Common myeloid progenitor, CD34-positive (primary cell): ENCODE results near the gene PCSK6.
A peak's percentile ranks its signal among the peaks of the same experiment; 100 is the strongest.

Source experiments
- CTCF ChIA-PET: fragments of 350-600 bp; sonication (Branson Sonifier 250); formaldehyde crosslinking; loops from one replicate; lab custom pipeline; 2021; ENCODE audit warnings: antibody characterized with exemption; lab: Charles Lee
- POLR2A ChIA-PET: fragments of 350-600 bp; sonication (Branson Sonifier 250); formaldehyde crosslinking; loops from one replicate; lab custom pipeline; 2021; ENCODE audit warnings: antibody characterized with exemption; lab: Charles Lee
- DNase-seq, 3 donors: peaks; one replicate each; pipeline versions ENCODE4 v3.0.0 to v3.0.0-alpha.2; 2013
- H3K27ac ChIP-seq, 2 experiments: 1 replicate in 1 of 2; 2 replicates in 1 of 2; pipeline ENCODE4 v1.7.0; 2013; ENCODE audit warnings: inconsistent platforms in 2 of 2, low read length in 2 of 2, mild to moderate bottlenecking in 2 of 2, low read depth in 1 of 2, moderate library complexity in 1 of 2; ENCODE audit not compliant: severe bottlenecking in 2 of 2, insufficient read depth in 1 of 2, poor library complexity in 1 of 2
- H3K27me3 ChIP-seq, 5 experiments: replicated peaks in 2 of 5; 1 replicate in 3 of 5; 2 replicates in 2 of 5; pipeline versions ENCODE4 v1.6.1 to v1.7.0; 2013; ENCODE audit warnings: low read length in 4 of 5, mild to moderate bottlenecking in 2 of 5, moderate library complexity in 2 of 5, inconsistent platforms in 1 of 5; ENCODE audit not compliant: insufficient read depth in 5 of 5, control insufficient read depth in 4 of 5
- H3K36me3 ChIP-seq, 4 experiments: 1 replicate in 2 of 4; 2 replicates in 2 of 4; pipeline versions ENCODE4 v1.6.1 to v1.7.0; 2013; ENCODE audit warnings: low read length in 3 of 4, control low read depth in 1 of 4, mild to moderate bottlenecking in 1 of 4; ENCODE audit not compliant: control insufficient read depth in 4 of 4, insufficient read depth in 4 of 4
- H3K4me1 ChIP-seq, 4 experiments: 1 replicate in 3 of 4; 2 replicates in 1 of 4; pipeline versions ENCODE4 v1.6.1 to v1.7.1; 2013; ENCODE audit warnings: low read length in 3 of 4, mild to moderate bottlenecking in 3 of 4, control low read depth in 1 of 4, inconsistent platforms in 1 of 4, moderate library complexity in 1 of 4; ENCODE audit not compliant: control insufficient read depth in 4 of 4, insufficient read depth in 4 of 4; ENCODE audit errors: control extremely low read depth in 1 of 4
- H3K4me3 ChIP-seq, 7 experiments: 1 replicate in 4 of 7; 2 replicates in 3 of 7; pipeline versions ENCODE4 v1.5.1 to v1.7.0; 2013; ENCODE audit warnings: mild to moderate bottlenecking in 7 of 7, low read length in 6 of 7, moderate library complexity in 6 of 7, inconsistent platforms in 2 of 7, low read depth in 2 of 7, control low read depth in 1 of 7; ENCODE audit not compliant: insufficient read depth in 4 of 7, control insufficient read depth in 1 of 7; ENCODE audit errors: extremely low read depth in 1 of 7
- H3K9me3 ChIP-seq, 5 experiments: 1 replicate in 4 of 5; 2 replicates in 1 of 5; pipeline versions ENCODE4 v1.6.1 to v1.7.1; 2013; ENCODE audit warnings: low read length in 4 of 5, mild to moderate bottlenecking in 2 of 5, inconsistent platforms in 1 of 5, low read depth in 1 of 5, moderate library complexity in 1 of 5; ENCODE audit not compliant: control insufficient read depth in 4 of 5, insufficient read depth in 2 of 5; ENCODE audit errors: control extremely low read depth in 1 of 5
- WGBS: methylation state at CpG from one replicate; pipeline ENCODE4 v1.1.5; 2013; ENCODE audit not compliant: insufficient coverage; 5-methylcytosine and 5-hydroxymethylcytosine counted together

The PCSK6 gene

DNA sequence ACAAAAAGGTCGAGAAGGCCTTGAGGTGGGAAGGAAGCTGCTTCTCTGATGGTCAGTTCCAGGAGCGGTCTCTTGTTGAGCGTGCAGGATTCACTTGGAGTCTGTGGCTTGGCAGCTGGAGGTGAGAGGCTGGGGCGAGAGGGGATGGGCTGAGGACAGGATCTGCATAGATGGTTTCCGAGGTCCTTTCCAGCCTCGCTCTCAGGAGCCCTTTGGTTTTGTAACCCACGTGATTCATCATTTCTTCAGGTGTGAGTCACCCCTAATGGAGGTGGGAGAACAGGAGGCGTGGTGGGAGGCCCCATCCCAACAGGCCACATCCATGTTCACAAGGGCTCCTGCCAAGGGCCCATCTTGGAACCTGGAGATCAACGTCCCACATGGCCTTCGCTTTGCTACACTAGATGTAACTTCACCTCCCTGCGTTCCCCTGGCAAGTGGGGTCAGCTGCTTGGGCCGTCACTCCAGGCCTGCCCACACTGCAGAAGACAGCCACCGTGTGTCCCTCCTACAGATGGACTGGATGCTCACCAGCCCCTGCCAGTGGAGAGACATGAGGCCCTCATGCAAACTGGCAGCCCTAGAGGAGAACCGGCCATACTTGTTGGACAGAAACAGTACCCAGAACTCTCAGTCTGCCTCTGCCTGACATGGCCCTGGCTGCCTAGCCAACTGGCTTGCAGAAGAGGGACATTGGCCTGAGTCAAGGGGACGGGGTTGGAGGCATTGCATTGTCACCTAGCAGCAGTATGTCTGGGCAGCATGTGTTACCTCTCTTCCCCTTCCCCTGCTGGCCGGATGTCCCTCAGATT lies 1.6 kb upstream of the PCSK6 start:
- whole genome bisulfite sequencing = 96% methylated on average over 14 of the region's 16 CpGs
- Histone ChIP-seq H3K36me3 (no peaks in the 10 kb centered on the region), H3K27me3 (peaks cover 3 to 90% (median 45%) of the 10 kb centered on the region in 5 experiments), H3K4me1 (peaks cover 0 to 15% (median 8%) of the 10 kb centered on the region in 4 experiments), H3K27ac (no peak overlapping the region), H3K9me3 (peaks cover 0 to 8% (median 0%) of the 10 kb centered on the region in 5 experiments), H3K4me3 (no peak overlapping the region)
- no peak for DNase-seq
- ChIA-PET POLR2A (no interaction called here), CTCF (interaction anchor here (0.9 kb wide), 1 partner anchor 39 kb away, joined by 4 read pairs; no protein-coding TSS in a partner anchor)

GRCh38 chr15:101490408-101490891 lies 943 bp upstream of the PCSK6 start:
- H3K36me3 ChIP-seq = no peaks in the 10 kb centered on the region
- H3K27me3 ChIP-seq = peaks cover 3 to 90% (median 42%) of the 10 kb centered on the region in 5 experiments
- 97% methylated on average over 14 of the region's 15 CpGs for WGBS

DNA sequence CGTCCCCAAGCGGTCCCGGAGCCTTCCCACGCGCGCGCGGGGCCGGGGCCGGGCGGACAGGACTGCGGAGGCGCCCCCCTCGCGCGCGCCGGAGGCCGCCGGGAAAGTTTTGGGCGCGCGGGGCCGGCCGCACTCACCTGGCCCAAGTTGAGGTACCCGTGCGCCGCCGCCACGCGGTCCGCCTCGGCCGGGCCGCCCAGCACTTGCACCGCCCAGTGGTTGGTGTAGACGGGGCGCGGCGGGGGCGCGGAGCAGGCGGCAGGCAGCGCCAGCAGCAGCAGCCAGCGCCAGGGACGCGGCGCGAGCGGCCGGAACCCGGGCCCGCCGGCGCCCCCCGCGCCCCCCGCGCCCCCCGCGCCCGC lies 289 bp downstream of the PCSK6 start:
- DNase-seq = peak; percentile 28 to 64 (median 41)
- H3K9me3 ChIP-seq = peaks cover 0 to 8% (median 0%) of the 10 kb centered on the region in 5 experiments
- no peak overlapping the region for H3K27ac ChIP-seq
- no peaks in the 10 kb centered on the region for H3K36me3 ChIP-seq
- 1% methylated on average over 30 of the region's 62 CpGs for WGBS
- peaks cover 0 to 11% (median 6%) of the 10 kb centered on the region in 4 experiments for H3K4me1 ChIP-seq
- H3K27me3 ChIP-seq = peaks cover 3 to 87% (median 40%) of the 10 kb centered on the region in 5 experiments
- peak overlapping the region in 2 of 7 experiments; percentile 19 to 42 for H3K4me3 ChIP-seq
- POLR2A ChIA-PET = no interaction called here
- CTCF ChIA-PET = no interaction called here

More at GRCh38 chr15:101490408-101490891, 943 bp upstream of the PCSK6 start:
- ChIA-PET CTCF (no interaction called here), POLR2A (no interaction called here)
- Histone ChIP-seq H3K27ac (no peak overlapping the region), H3K4me1 (peaks cover 0 to 11% (median 6%) of the 10 kb centered on the region in 4 experiments), H3K4me3 (no peak overlapping the region), H3K9me3 (peaks cover 0 to 8% (median 0%) of the 10 kb centered on the region in 5 experiments)
- DNase-seq = no peak

- WGBS = 3% methylated on average over 63 of the region's 85 CpGs
- POLR2A ChIA-PET = no interaction called here
- H3K27ac ChIP-seq = no peak overlapping the region
- H3K27me3 ChIP-seq = peaks cover 3 to 85% (median 37%) of the 10 kb centered on the region in 5 experiments
- H3K4me1 ChIP-seq = peaks cover 0 to 11% (median 6%) of the 10 kb centered on the region in 4 experiments
- H3K9me3 ChIP-seq = peaks cover 0 to 8% (median 0%) of the 10 kb centered on the region in 5 experiments
- CTCF ChIA-PET = no interaction called here
- peak overlapping the region in 3 of 7 experiments; percentile 6 to 38 (median 26) for H3K4me3 ChIP-seq
- H3K36me3 ChIP-seq = no peaks in the 10 kb centered on the region
- DNase-seq = no peak
These were observed 975 bp downstream of the PCSK6 start for GRCh38 chr15:101488300-101489164.

DNA sequence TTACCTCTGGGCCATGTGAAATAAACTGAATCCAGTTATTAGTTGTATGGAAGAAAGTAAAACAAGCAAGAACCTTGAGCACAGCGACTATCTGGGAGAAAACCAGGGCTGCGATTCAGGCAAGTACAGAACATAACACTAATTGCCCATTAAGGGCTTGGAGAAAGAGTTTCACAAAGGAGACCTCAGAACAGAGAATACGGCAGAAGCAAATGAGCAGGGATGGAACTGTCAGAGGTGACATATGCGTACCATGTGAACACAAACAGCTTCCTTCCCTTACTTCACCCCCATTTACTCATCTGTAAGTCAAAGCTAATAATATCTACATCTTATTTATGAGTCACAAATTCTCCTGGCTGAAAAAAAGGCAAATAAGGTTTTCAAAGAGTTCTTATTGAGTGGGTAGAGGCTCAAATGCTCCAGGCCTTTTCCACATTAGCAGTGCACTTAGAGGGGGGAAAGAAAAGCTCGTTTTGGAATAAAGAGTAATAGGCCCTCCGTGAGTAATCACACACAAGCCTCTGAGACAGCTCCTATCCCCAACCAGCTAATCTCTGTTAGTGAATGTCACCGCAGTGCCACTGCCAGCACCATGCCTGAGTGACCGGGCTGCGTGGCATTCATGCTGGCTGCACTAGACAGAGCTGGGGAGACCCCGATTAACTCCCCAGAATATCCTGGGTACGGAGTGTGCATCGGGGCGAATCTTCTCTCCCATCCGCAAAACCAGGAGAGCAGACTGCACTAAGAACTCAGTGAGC lies 2.6 kb downstream of the PCSK6 start:
- H3K36me3 ChIP-seq = no peaks in the 10 kb centered on the region
- CTCF ChIA-PET = interaction anchor here (0.8 to 1.4 kb wide), 2 partner anchors 150 to 166 kb away, joined by 3 read pairs; no protein-coding TSS in a partner anchor
- H3K27me3 ChIP-seq = peaks cover 3 to 85% (median 32%) of the 10 kb centered on the region in 5 experiments
- H3K27ac ChIP-seq = no peak overlapping the region
- H3K4me1 ChIP-seq = peaks cover 0 to 11% (median 6%) of the 10 kb centered on the region in 4 experiments
- 94% methylated on average over 10 of the region's 14 CpGs for WGBS
- DNase-seq = no peak
- POLR2A ChIA-PET = no interaction called here
- peaks cover 0 to 8% (median 0%) of the 10 kb centered on the region in 5 experiments for H3K9me3 ChIP-seq
- no peak overlapping the region for H3K4me3 ChIP-seq

- Histone ChIP-seq H3K27me3 (peaks cover 0 to 75% (median 19%) of the 10 kb centered on the region in 5 experiments), H3K9me3 (no peaks in the 10 kb centered on the region), H3K4me1 (peaks cover 0 to 3% (median 1%) of the 10 kb centered on the region in 4 experiments), H3K36me3 (no peaks in the 10 kb centered on the region), H3K27ac (no peak overlapping the region), H3K4me3 (no peak overlapping the region)
- no peak for DNase-seq
- ChIA-PET POLR2A (interaction anchor here (0.9 kb wide), 1 partner anchor 32 kb away, joined by 3 read pairs; no protein-coding TSS in a partner anchor), CTCF (interaction anchor here (1.0 to 1.3 kb wide), 2 partner anchors 15 to 22 kb away, joined by 3 to 4 read pairs; no protein-coding TSS in a partner anchor)
- 100% methylated on average over 3 of the region's 6 CpGs for WGBS
These were observed 6.0 kb downstream of the PCSK6 start for GRCh38 chr15:101483462-101483861.
